WTC11 (cell line): ENCODE results near the gene CCDC154.

ENCODE experiments used
- TF ChIP-seq, protein P1 (sequence below): fragments of 200-600 bp; IDR thresholded peaks from 2 replicates; pipeline ENCODE4 v1.8.0; 2022; ENCODE audit warnings: antibody characterized with exemption
- TF ChIP-seq, protein P2 (sequence below): sonication (generic); formaldehyde crosslinking; IDR thresholded peaks from 2 replicates; pipeline ENCODE4 v1.8.0; 2023; ENCODE audit warnings: missing genetic modification reagents

DNA sequence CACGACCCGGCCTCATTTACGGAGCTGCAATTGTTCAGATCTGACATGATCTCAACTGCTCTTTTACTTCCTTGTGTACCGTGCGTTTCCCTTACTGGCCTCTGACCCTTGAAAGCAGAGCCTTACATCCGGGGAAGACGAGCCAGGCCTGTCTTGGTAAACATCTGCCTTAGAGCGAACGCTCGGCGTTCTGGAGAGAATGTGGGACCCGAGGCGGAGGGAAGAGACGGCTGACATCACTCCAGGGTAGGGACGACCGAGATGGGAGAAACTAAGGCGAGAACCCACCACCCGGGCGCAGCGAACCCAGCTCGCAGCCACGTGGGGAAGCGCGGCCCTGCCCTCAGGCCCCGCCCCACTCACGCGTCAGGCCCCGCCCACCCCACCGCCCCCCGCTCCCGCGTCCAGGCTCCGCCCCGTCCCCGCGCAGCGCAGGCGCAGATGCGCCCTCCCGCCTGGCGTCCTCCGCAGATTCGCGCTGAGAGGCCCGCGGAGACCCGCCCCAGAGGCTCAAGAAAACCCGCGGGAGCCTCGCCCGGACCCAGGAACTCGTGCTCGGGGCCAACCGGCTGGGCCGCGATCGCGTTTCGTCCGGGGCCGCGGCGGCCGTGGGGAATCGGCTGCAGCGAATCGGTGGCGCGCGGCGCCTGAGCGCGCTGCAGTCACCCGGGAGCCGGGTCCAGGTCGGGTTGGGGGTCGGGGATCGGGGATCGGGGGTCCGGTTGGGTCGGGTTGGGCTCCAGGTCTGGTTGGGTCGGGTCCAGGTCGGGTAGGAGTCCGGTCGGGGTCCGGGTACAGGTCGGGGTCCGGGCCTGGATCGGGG, 48.8 kb upstream of the CCDC154 start, which contains the start of gene TELO2:
- TF ChIP-seq, protein P1, sequence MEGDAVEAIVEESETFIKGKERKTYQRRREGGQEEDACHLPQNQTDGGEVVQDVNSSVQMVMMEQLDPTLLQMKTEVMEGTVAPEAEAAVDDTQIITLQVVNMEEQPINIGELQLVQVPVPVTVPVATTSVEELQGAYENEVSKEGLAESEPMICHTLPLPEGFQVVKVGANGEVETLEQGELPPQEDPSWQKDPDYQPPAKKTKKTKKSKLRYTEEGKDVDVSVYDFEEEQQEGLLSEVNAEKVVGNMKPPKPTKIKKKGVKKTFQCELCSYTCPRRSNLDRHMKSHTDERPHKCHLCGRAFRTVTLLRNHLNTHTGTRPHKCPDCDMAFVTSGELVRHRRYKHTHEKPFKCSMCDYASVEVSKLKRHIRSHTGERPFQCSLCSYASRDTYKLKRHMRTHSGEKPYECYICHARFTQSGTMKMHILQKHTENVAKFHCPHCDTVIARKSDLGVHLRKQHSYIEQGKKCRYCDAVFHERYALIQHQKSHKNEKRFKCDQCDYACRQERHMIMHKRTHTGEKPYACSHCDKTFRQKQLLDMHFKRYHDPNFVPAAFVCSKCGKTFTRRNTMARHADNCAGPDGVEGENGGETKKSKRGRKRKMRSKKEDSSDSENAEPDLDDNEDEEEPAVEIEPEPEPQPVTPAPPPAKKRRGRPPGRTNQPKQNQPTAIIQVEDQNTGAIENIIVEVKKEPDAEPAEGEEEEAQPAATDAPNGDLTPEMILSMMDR = no peak
- TF ChIP-seq, protein P2, sequence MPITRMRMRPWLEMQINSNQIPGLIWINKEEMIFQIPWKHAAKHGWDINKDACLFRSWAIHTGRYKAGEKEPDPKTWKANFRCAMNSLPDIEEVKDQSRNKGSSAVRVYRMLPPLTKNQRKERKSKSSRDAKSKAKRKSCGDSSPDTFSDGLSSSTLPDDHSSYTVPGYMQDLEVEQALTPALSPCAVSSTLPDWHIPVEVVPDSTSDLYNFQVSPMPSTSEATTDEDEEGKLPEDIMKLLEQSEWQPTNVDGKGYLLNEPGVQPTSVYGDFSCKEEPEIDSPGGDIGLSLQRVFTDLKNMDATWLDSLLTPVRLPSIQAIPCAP (CRISPR knock-in tag) = no peak; the same call in 1 of the 2 replicates
